ENCODE measurements around the gene FSTL4. TPM values are rescaled to one million over a fixed set of nuclear protein-coding genes. Genes with fewer than 3 reads are reported as not detected.

The FSTL4 gene
- total and polyA plus RNA-seq, 2 donors from 2014 or later, result 0.09 to 4.0 TPM

GRCh38 chr5:133245191-133246052, 366.9 kb downstream of the FSTL4 start:
- intact Hi-C loops (cut with DNase I), result no loop called here
- Histone ChIP-seq H3K4me3 (ENCODE audit: low read length in 3 of 3) (no peak overlapping the region), H3K27me3 (ENCODE audit: control insufficient read depth, insufficient read depth, low read length) (no peaks in the 10 kb centered on the region), H3K9me3 (ENCODE audit: control insufficient read depth in 2 of 3, insufficient read depth in 1 of 3, low read length in 3 of 3) (no peaks in the 10 kb centered on the region), H3K4me1 (ENCODE audit: control insufficient read depth in 2 of 3, insufficient read depth in 2 of 3, low read depth in 1 of 3, low read length in 3 of 3) (peaks cover 0 to 2% (median 0%) of the 10 kb centered on the region in 3 donors), H3K9ac (ENCODE audit: low read length in 3 of 3) (no peak overlapping the region), H3K36me3 (ENCODE audit: control insufficient read depth in 2 of 3, insufficient read depth in 3 of 3, low read length in 3 of 3) (no peaks in the 10 kb centered on the region), H3K27ac (ENCODE audit: low read depth in 2 of 2, low read length in 2 of 2) (no peak overlapping the region)
- FAIRE-seq, result no peak
- DNase-seq, result no peak
- no peak for TF ChIP-seq CTCF (IDR thresholded peaks at IDR 0.05; ENCODE audit: borderline replicate concordance, extremely low read depth, insufficient read depth)

- Histone ChIP-seq H3K27ac (ENCODE audit: low read depth in 2 of 2, low read length in 2 of 2) (no peak overlapping the region), H3K4me1 (ENCODE audit: control insufficient read depth in 2 of 3, insufficient read depth in 2 of 3, low read depth in 1 of 3, low read length in 3 of 3) (no peaks in the 10 kb centered on the region), H3K36me3 (ENCODE audit: control insufficient read depth in 2 of 3, insufficient read depth in 3 of 3, low read length in 3 of 3) (no peaks in the 10 kb centered on the region), H3K9me3 (ENCODE audit: control insufficient read depth in 2 of 3, insufficient read depth in 1 of 3, low read length in 3 of 3) (no peaks in the 10 kb centered on the region), H3K9ac (ENCODE audit: low read length in 3 of 3) (no peak overlapping the region), H3K4me3 (ENCODE audit: low read length in 3 of 3) (no peak overlapping the region), H3K27me3 (ENCODE audit: control insufficient read depth, insufficient read depth, low read length) (no peaks in the 10 kb centered on the region)
- intact Hi-C loops (cut with DNase I), result no loop called here
- no peak for FAIRE-seq
- TF ChIP-seq CTCF (IDR thresholded peaks at IDR 0.05; ENCODE audit: borderline replicate concordance, extremely low read depth, insufficient read depth), result no peak
- DNase-seq, result no peak
Measured at GRCh38 chr5:133244242-133244641, 368.1 kb downstream of the FSTL4 start.

GRCh38 chr5:133243196-133243595, 369.1 kb downstream of the FSTL4 start:
- intact Hi-C loops (cut with DNase I), result no loop called here
- Histone ChIP-seq H3K27ac (ENCODE audit: low read depth in 2 of 2, low read length in 2 of 2) (no peak overlapping the region), H3K36me3 (ENCODE audit: control insufficient read depth in 2 of 3, insufficient read depth in 3 of 3, low read length in 3 of 3) (no peaks in the 10 kb centered on the region), H3K9me3 (ENCODE audit: control insufficient read depth in 2 of 3, insufficient read depth in 1 of 3, low read length in 3 of 3) (no peaks in the 10 kb centered on the region), H3K4me3 (ENCODE audit: low read length in 3 of 3) (no peak overlapping the region), H3K9ac (ENCODE audit: low read length in 3 of 3) (no peak overlapping the region), H3K4me1 (ENCODE audit: control insufficient read depth in 2 of 3, insufficient read depth in 2 of 3, low read depth in 1 of 3, low read length in 3 of 3) (no peaks in the 10 kb centered on the region), H3K27me3 (ENCODE audit: control insufficient read depth, insufficient read depth, low read length) (peaks cover 3% of the 10 kb centered on the region)
- TF ChIP-seq CTCF (IDR thresholded peaks at IDR 0.05; ENCODE audit: borderline replicate concordance, extremely low read depth, insufficient read depth), result no peak
- no peak for FAIRE-seq
- DNase-seq, result no peak
